OCI-LY1 (cell line): ENCODE data around the gene NCS1.

ENCODE experiments used
- H2AFZ ChIP-seq: fragments of 200-600 bp; sonication (generic), shearing (Covaris generic); 2 replicates; pipeline ENCODE4 v1.6.0; 2014; ENCODE audit warnings: antibody characterized with exemption, mild to moderate bottlenecking, low read length
- H3F3A ChIP-seq: fragments of 200-600 bp; sonication (generic), shearing (Covaris generic); 2 replicates; pipeline ENCODE4 v1.6.0; 2014; ENCODE audit warnings: mild to moderate bottlenecking, antibody characterized with exemption, low read length, moderate library complexity; ENCODE audit not compliant: insufficient read depth
- H3K27ac ChIP-seq: fragments of 200-600 bp; sonication (generic); 2 replicates; pipeline ENCODE4 v1.5.1; 2014; ENCODE audit warnings: low read length, mixed run types, mild to moderate bottlenecking, low read depth; ENCODE audit not compliant: poor library complexity, severe bottlenecking
- H3K27me3 ChIP-seq: fragments of 200-600 bp; sonication (generic); 2 replicates; pipeline ENCODE4 v1.6.0; 2014; ENCODE audit warnings: antibody characterized with exemption, mild to moderate bottlenecking, low read length, moderate library complexity; ENCODE audit not compliant: insufficient read depth
- H3K36me3 ChIP-seq: fragments of 200-600 bp; sonication (generic); 2 replicates; pipeline ENCODE4 v1.6.1; 2014; ENCODE audit warnings: mild to moderate bottlenecking, antibody characterized with exemption, low read length, moderate library complexity, mixed read lengths; ENCODE audit not compliant: insufficient read depth
- H3K4me1 ChIP-seq: fragments of 200-600 bp; sonication (generic); 2 replicates; pipeline ENCODE4 v1.5.1; 2014; ENCODE audit warnings: mild to moderate bottlenecking, low read length, moderate library complexity; ENCODE audit not compliant: insufficient read depth, severe bottlenecking
- H3K4me2 ChIP-seq: fragments of 200-600 bp; sonication (generic), shearing (Covaris generic); 2 replicates; pipeline ENCODE4 v1.6.1; 2014; ENCODE audit warnings: low read length
- H3K4me3 ChIP-seq: fragments of 200-600 bp; sonication (generic); 2 replicates; pipeline ENCODE4 v1.5.1; 2014; ENCODE audit warnings: low read length, low read depth, mild to moderate bottlenecking, mixed read lengths; ENCODE audit not compliant: poor library complexity, severe bottlenecking
- H3K79me2 ChIP-seq: fragments of 200-600 bp; shearing (Covaris generic); 2 replicates; pipeline ENCODE4 v1.6.1; 2016; ENCODE audit warnings: mixed run types, low read length, mixed read lengths; ENCODE audit not compliant: insufficient read depth
- H3K9ac ChIP-seq: fragments of 200-600 bp; sonication (generic), shearing (Covaris generic); 2 replicates; pipeline ENCODE4 v1.6.1; 2014; ENCODE audit warnings: mild to moderate bottlenecking, low read length, mixed read lengths
- H3K9me2 ChIP-seq: fragments of 200-600 bp; sonication (generic), shearing (Covaris generic); 2 replicates; pipeline ENCODE4 v1.6.1; 2014; ENCODE audit warnings: low read depth, mild to moderate bottlenecking, low read length, mixed read lengths
- H3K9me3 ChIP-seq: fragments of 200-600 bp; shearing (Covaris generic); 2 replicates; pipeline ENCODE4 v1.6.1; 2014; ENCODE audit warnings: low read length, mixed read lengths
- H4K20me1 ChIP-seq: fragments of 200-600 bp; sonication (generic), shearing (Covaris generic); 2 replicates; pipeline ENCODE4 v1.6.0; 2016; ENCODE audit warnings: mild to moderate bottlenecking, low read length; ENCODE audit not compliant: insufficient read depth
- EZH2 ChIP-seq: fragments of 200-600 bp; sonication (generic), shearing (Covaris generic); IDR thresholded peaks from 2 replicates; pipeline ENCODE4 v1.8.0; 2017; ENCODE audit warnings: borderline replicate concordance, mixed run types, mild to moderate bottlenecking, antibody characterized with exemption, low read length, moderate library complexity, mixed read lengths
- TF ChIP-seq, protein P1 (sequence below): fragments of 200-600 bp; sonication (generic), shearing (Covaris generic); IDR thresholded peaks from 2 replicates; pipeline ENCODE4 v1.5.1; 2017; ENCODE audit warnings: mild to moderate bottlenecking, antibody characterized with exemption, low read length, moderate library complexity, mixed read lengths

The NCS1 gene

GRCh38 chr9:130149031-130149430 lies 23.2 kb upstream of the NCS1 start:
- H2AFZ ChIP-seq = no peak overlapping the region
- H3K79me2 ChIP-seq = no peaks in the 10 kb centered on the region
- no peaks in the 10 kb centered on the region for H3K9me2 ChIP-seq
- no peaks in the 10 kb centered on the region for H3F3A ChIP-seq
- H3K27me3 ChIP-seq = no peaks in the 10 kb centered on the region; the same call in 1 of the 2 replicates
- H4K20me1 ChIP-seq = no peaks in the 10 kb centered on the region
- no peak overlapping the region for H3K27ac ChIP-seq
- no peaks in the 10 kb centered on the region for H3K36me3 ChIP-seq
- H3K4me3 ChIP-seq = no peak overlapping the region
- TF ChIP-seq EZH2 = no peak
- TF ChIP-seq, protein P1, sequence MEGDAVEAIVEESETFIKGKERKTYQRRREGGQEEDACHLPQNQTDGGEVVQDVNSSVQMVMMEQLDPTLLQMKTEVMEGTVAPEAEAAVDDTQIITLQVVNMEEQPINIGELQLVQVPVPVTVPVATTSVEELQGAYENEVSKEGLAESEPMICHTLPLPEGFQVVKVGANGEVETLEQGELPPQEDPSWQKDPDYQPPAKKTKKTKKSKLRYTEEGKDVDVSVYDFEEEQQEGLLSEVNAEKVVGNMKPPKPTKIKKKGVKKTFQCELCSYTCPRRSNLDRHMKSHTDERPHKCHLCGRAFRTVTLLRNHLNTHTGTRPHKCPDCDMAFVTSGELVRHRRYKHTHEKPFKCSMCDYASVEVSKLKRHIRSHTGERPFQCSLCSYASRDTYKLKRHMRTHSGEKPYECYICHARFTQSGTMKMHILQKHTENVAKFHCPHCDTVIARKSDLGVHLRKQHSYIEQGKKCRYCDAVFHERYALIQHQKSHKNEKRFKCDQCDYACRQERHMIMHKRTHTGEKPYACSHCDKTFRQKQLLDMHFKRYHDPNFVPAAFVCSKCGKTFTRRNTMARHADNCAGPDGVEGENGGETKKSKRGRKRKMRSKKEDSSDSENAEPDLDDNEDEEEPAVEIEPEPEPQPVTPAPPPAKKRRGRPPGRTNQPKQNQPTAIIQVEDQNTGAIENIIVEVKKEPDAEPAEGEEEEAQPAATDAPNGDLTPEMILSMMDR = no peak
- no peak overlapping the region for H3K4me2 ChIP-seq
- no peaks in the 10 kb centered on the region for H3K9me3 ChIP-seq
- H3K4me1 ChIP-seq = no peaks in the 10 kb centered on the region
- H3K9ac ChIP-seq = no peak overlapping the region

DNA sequence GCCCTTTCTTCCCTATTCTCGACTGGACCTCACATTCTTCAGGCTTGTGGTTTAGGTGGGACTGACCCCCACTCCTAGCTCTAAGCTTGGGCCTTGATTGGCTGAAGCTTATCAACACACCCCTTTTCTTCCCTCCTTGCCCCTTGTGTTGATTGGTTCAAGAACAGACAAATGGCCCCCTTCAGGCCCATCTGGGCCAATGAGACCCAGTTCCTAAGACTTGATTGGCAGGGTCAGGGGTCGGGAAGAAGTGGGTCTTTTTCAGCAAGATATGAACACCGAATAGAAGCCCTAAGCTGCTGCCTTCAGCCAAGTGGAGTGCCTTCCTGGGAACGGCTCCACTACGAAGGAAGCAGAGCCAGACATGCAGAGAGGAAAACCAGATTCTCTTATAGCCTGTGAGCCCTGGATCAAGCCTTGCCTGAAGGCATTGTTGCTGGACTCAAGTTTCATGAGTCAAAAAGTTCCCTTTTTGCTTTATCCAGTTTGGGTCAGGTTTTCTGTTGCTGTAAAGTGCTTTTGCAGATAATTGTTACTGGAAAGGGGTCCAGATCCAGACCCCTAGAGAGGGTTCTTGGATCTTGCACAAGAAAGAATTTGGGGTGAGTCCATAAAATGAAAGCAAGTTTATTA lies 22.4 kb upstream of the NCS1 start:
- Histone ChIP-seq H3K9me2 (no peaks in the 10 kb centered on the region), H3K27ac (no peak overlapping the region), H4K20me1 (no peaks in the 10 kb centered on the region), H3K4me3 (no peak overlapping the region), H3K9me3 (no peaks in the 10 kb centered on the region), H3K4me2 (no peak overlapping the region), H3K27me3 (no peaks in the 10 kb centered on the region; the same call in 1 of the 2 replicates), H3K36me3 (no peaks in the 10 kb centered on the region), H3K79me2 (no peaks in the 10 kb centered on the region), H3F3A (no peaks in the 10 kb centered on the region), H3K4me1 (no peaks in the 10 kb centered on the region), H3K9ac (no peak overlapping the region), H2AFZ (no peak overlapping the region)
- TF ChIP-seq EZH2 = no peak
- TF ChIP-seq, protein P1 = no peak

GRCh38 chr9:130150779-130151382 lies 21.3 kb upstream of the NCS1 start:
- Histone ChIP-seq H3K9me3 (no peaks in the 10 kb centered on the region), H3K9me2 (no peaks in the 10 kb centered on the region), H3K9ac (no peak overlapping the region), H3K27me3 (no peaks in the 10 kb centered on the region; the same call in 1 of the 2 replicates), H3K4me1 (no peaks in the 10 kb centered on the region), H3K4me2 (no peak overlapping the region), H2AFZ (no peak overlapping the region), H4K20me1 (no peaks in the 10 kb centered on the region), H3K4me3 (no peak overlapping the region), H3K36me3 (no peaks in the 10 kb centered on the region), H3F3A (no peaks in the 10 kb centered on the region), H3K79me2 (no peaks in the 10 kb centered on the region), H3K27ac (no peak overlapping the region)
- TF ChIP-seq EZH2 = no peak
- TF ChIP-seq, protein P1 = no peak
